ENCODE results near the gene PEAK1.

DNA sequence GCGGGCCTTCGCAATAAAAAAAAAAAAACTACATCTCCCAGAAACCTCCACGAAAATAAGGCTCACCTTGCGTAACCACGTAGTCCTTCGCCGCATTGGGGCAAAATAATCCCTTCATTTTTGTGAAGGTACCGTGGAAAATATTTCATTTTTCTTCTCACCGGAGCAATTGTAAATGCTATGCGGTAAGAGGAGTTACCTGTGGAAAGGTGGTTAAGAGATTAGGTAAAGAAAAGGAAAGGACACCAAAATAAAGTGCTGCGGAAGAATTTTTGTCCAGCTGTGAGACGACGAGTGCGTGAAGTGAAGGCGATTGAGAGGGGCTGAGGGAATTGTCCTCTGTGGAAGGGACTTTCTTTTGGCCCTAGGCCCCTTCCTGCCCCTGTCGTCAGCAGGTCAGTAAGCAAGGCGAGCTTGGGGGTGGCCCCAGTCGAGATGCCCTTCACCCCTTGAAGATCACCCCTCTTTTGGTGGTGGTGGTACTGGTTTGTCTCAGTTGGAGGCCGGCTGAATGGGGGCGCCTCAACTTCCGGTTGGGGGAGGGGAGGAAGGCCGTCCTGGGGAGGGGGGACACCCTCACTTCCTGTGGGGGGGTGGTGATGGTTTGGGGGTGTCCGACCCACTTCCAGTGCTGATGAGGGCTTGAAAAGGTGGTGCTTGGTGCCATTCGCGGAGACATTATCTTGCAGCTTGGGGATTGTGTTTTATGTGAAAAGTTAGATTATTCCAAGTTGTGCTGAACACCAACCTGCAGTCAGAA is 886 bp upstream of the PEAK1 start, which contains the start of gene HMG20A:
- peak; percentile 57 for TF ChIP-seq POLR2A (IDR thresholded peaks at IDR 0.05; ENCODE audit: low read length)
- no peak for TF ChIP-seq GATA1 (IDR thresholded peaks at IDR 0.05; ENCODE audit: low read depth, low read length)

All from erythroblast (primary cell).